Dendritic cell treated with granulocyte-macrophage colony-stimulating factor and Interleukin-4, amounts not matched to agents 40 ng/mL and 50 ng/mL, for 4 days (primary cell): ENCODE data around the gene RFESD.
A peak's percentile ranks its signal among the peaks of the same experiment; 100 is the strongest.
"Not testable (repeated sequence)": the region's sequence is repeated elsewhere in the genome, so short reads cannot be mapped to it uniquely, and the experiment has no call there.

ENCODE experiments used
- H3K27ac Mint-ChIP-seq: one replicate; pipeline ENCODE4 v1.8.0; 2022; ENCODE audit warnings: mild to moderate bottlenecking, mixed read lengths
- H3K27me3 Mint-ChIP-seq: one replicate; pipeline ENCODE4 v1.8.0; 2022; ENCODE audit warnings: mild to moderate bottlenecking, mixed read lengths
- H3K36me3 Mint-ChIP-seq: one replicate; pipeline ENCODE4 v1.8.0; 2022; ENCODE audit warnings: low read depth, mixed read lengths
- H3K4me1 Mint-ChIP-seq: one replicate; pipeline ENCODE4 v1.8.0; 2022; ENCODE audit warnings: low read depth, mixed read lengths
- H3K4me3 Mint-ChIP-seq: one replicate; pipeline ENCODE4 v1.8.0; 2022; ENCODE audit warnings: mild to moderate bottlenecking, moderate library complexity, mixed read lengths
- H3K9me3 Mint-ChIP-seq: one replicate; pipeline ENCODE4 v1.8.0; 2022; ENCODE audit warnings: mixed read lengths
- intact Hi-C: fragments of 100-400 bp; cut with micrococcal nuclease; formaldehyde crosslinking; loops from one replicate; pipeline ENCODE4 v1.15.0; 2022

The RFESD gene

DNA sequence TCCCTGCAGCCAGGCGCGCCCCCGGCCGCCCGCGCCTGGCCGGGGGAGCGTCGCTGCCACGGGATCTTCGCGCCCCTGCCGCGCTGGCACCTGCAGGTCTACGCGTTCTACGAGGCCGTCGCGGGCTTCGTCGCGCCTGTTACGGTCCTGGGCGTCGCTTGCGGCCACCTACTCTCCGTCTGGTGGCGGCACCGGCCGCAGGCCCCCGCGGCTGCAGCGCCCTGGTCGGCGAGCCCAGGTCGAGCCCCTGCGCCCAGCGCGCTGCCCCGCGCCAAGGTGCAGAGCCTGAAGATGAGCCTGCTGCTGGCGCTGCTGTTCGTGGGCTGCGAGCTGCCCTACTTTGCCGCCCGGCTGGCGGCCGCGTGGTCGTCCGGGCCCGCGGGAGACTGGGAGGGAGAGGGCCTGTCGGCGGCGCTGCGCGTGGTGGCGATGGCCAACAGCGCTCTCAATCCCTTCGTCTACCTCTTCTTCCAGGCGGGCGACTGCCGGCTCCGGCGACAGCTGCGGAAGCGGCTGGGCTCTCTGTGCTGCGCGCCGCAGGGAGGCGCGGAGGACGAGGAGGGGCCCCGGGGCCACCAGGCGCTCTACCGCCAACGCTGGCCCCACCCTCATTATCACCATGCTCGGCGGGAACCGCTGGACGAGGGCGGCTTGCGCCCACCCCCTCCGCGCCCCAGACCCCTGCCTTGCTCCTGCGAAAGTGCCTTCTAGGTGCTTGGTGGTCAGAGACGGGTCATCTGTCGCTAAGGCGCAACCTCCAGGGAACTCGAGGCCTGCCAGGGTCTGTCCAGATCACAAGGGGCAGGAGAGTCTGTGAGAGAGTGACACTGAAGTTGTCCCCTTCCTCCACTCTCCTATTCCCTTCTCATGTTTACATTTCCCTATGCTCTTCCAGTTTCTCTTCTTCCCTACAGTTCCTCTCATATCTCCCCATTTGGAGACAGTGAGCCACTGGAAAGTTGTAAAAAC is 25.4 kb upstream of the RFESD start:
- intact Hi-C loops, result loop anchor here (5.0 kb wide), 1 partner anchor 64 kb away; the partner anchor contains the start of gene ARSK
- Mint-ChIP-seq H3K9me3 (no peaks in the 10 kb centered on the region), H3K27ac (peak overlapping the region; percentile 71), H3K36me3 (no peaks in the 10 kb centered on the region), H3K4me1 (peaks cover 38% of the 10 kb centered on the region), H3K27me3 (peaks cover 41% of the 10 kb centered on the region), H3K4me3 (peak overlapping the region; percentile 72)

DNA sequence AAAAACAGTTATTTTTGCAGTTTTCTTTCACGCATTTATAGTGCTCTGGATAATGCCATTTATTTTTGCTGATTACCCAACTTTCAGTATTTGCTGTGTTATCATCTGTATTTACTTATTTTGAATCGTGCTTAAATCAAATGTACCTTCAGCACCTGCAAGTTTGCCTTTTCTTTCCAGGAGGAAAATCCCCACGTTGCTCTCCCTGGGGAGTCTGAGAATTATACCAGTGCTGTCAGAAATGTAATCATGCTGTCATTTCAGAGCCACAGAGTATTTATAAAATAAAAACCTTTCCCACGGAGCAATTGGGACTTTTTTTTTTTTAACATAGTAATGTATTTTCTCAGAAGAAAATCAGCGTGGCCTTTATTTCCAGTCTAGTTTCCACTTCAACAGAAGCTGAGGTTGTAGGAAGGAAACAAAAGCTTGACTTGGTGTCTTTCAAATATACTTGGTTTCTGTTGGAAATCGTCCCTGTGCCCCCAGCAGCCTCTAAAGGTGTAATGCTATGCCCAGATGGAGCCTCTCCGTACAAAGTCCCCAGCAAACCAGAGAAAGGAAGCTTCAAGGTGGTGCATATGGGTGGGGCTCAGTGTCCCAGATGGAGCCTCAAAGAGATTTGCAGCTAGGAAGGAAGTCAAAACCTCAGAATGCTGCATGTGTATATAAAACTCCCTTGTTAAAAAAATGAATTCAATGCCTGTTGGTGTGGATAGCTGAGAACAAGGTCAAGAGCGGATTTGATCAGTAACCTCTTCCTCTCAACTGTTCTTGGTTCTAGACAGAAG is 24.5 kb upstream of the RFESD start:
- H3K27me3 Mint-ChIP-seq, result peaks cover 41% of the 10 kb centered on the region
- no peaks in the 10 kb centered on the region for H3K36me3 Mint-ChIP-seq
- H3K4me3 Mint-ChIP-seq, result peak overlapping the region; percentile 72
- no peaks in the 10 kb centered on the region for H3K9me3 Mint-ChIP-seq
- intact Hi-C loops, result loop anchor here (5.0 kb wide), 1 partner anchor 65 kb away; the partner anchor contains the start of gene ARSK
- H3K27ac Mint-ChIP-seq, result peak overlapping the region; percentile 71
- peaks cover 38% of the 10 kb centered on the region for H3K4me1 Mint-ChIP-seq

DNA sequence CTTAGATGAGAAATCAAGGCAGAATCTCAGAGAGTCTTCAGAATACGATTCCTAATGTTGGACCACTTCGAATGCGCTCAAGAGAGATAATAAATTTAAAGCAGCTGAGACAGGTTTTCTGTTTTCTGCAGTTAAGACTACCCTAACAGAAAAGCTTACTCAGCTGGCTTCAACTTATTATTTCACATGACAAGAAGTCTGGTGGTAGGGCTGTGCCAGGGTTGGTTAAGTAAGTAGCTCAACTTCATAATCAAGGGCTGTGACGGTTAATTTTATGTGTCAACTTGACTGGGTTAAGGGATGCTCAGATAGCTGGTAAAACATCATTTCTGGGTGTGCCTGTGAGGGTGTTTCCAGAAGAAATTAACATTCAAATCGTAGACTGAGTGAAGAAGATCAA is 22.9 kb upstream of the RFESD start:
- no peaks in the 10 kb centered on the region for H3K36me3 Mint-ChIP-seq
- no peaks in the 10 kb centered on the region for H3K9me3 Mint-ChIP-seq
- H3K27me3 Mint-ChIP-seq, result peaks cover 31% of the 10 kb centered on the region
- H3K27ac Mint-ChIP-seq, result no peak overlapping the region
- H3K4me3 Mint-ChIP-seq, result no peak overlapping the region
- peaks cover 44% of the 10 kb centered on the region for H3K4me1 Mint-ChIP-seq
- intact Hi-C loops, result loop anchor here (5.0 kb wide), 1 partner anchor 66 kb away; the partner anchor contains the start of gene ARSK

DNA sequence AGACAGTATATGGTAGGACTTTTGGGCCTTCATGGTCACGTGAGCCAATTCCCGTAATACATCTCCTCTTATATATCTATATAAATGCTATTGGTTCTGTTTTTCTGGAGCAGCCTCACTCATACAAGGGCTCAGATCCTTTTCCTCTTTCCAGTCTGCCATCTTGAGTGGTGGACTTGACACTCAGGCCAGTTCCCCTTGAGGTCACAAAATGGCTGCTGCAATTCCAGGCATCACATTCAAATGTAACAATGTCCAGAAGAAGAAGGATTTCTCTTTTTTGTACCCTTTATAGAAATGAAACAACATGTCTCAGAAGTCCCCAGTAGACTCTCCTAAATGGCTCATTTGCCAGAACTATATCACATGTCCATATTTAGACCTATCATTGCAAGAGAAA is 22.2 kb upstream of the RFESD start:
- H3K36me3 Mint-ChIP-seq, result no peaks in the 10 kb centered on the region
- H3K27ac Mint-ChIP-seq, result no peak overlapping the region

DNA sequence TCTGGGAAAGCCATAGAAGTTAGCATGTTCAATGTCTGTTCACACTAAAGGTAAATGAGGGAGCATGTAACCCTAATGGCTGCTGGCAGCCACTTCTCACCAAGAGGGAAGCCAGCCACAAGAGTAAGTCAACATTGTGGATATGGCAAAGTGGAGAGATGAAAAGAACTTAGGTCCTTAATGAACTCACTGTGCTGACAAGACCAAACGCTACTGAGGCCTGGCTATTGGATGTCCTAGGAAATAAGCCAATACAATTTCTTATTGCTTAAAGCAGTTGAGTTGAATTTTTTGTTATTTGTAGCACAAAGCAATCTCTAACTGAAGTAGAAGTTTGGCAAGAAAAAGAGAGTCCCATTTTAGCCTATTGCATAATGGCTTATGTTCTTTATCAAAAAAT is 19.9 kb upstream of the RFESD start:
- Mint-ChIP-seq H3K36me3 (no peaks in the 10 kb centered on the region), H3K4me3 (no peak overlapping the region), H3K27me3 (peaks cover 6% of the 10 kb centered on the region), H3K4me1 (peaks cover 37% of the 10 kb centered on the region), H3K27ac (no peak overlapping the region), H3K9me3 (no peaks in the 10 kb centered on the region)
- intact Hi-C loops, result no loop called here

More for the DNA sequence above, 22.2 kb upstream of the RFESD start:
- H3K4me1 Mint-ChIP-seq, result peaks cover 48% of the 10 kb centered on the region
- H3K4me3 Mint-ChIP-seq, result no peak overlapping the region
- H3K9me3 Mint-ChIP-seq, result no peaks in the 10 kb centered on the region
- intact Hi-C loops, result loop anchor here (5.0 kb wide), 1 partner anchor 67 kb away; the partner anchor contains the start of gene ARSK
- peaks cover 25% of the 10 kb centered on the region for H3K27me3 Mint-ChIP-seq

DNA sequence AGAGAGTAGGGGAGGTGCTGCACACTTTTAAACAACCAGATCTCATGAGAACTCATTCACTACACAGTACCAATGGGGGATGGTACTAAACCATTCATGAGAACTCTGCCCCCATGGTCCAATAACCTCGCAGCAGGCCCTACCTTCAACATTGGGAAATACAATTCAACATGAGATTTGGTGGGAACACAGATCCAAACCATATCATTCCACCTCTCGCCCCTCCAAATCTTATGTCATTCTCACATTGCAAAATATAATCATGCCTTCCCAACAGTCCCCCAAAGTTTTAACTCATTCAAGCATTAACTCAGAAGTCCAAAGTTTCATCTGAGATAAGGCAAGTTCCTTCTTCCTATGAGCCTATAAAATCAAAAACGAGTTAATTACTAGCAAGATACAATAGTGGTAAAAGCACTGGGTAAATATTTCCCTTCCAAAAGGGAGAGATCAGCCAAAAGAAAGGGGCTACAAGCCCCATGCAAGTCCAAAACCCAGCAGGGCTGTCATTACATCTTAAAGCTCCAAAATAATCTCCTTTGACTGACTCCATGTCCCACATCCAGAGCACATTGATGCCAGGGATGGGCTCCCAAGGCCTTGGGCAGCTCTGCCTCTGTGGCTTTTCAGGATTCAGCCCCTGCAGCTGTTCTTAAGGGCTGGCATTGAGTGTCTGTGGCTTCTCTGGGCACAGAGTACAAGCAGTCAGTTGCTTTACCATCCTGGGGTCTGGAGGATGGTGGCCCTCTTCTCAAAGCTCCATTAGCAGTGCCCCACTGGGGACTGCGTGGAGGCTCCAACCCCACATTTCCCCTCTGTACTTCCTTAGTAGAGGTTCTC is 18.4 kb upstream of the RFESD start:
- no peak overlapping the region for H3K27ac Mint-ChIP-seq
- H3K4me1 Mint-ChIP-seq, result peaks cover 30% of the 10 kb centered on the region
- H3K36me3 Mint-ChIP-seq, result no peaks in the 10 kb centered on the region
- H3K27me3 Mint-ChIP-seq, result peaks cover 3% of the 10 kb centered on the region
- H3K4me3 Mint-ChIP-seq, result no peak overlapping the region
- H3K9me3 Mint-ChIP-seq, result peaks cover 9% of the 10 kb centered on the region
- intact Hi-C loops, result no loop called here

DNA sequence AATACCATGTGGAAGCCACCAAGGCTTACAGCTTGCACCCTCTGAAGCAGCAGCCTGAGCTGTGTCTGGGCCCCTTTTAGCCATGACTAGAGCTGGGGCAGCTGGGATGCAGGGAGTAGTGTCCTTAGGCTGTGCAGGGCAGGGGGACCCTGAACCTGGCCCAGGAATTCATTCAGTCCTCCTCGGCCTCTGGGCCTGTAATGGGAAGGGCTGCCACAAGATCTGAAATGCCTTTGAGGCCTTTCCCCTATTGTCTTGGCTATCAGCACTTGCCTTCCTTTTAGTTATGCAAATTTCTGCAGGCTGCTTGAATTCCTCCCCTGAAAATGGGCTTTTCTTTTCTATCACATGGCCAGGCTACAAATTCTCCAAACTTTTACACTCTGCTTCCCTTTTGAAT is 17.6 kb upstream of the RFESD start:
- no peak overlapping the region for H3K4me3 Mint-ChIP-seq
- H3K36me3 Mint-ChIP-seq, result no peaks in the 10 kb centered on the region
- H3K4me1 Mint-ChIP-seq, result peaks cover 27% of the 10 kb centered on the region
- intact Hi-C loops, result no loop called here
- H3K27me3 Mint-ChIP-seq, result no peaks in the 10 kb centered on the region
- H3K27ac Mint-ChIP-seq, result no peak overlapping the region
- H3K9me3 Mint-ChIP-seq, result peaks cover 9% of the 10 kb centered on the region

DNA sequence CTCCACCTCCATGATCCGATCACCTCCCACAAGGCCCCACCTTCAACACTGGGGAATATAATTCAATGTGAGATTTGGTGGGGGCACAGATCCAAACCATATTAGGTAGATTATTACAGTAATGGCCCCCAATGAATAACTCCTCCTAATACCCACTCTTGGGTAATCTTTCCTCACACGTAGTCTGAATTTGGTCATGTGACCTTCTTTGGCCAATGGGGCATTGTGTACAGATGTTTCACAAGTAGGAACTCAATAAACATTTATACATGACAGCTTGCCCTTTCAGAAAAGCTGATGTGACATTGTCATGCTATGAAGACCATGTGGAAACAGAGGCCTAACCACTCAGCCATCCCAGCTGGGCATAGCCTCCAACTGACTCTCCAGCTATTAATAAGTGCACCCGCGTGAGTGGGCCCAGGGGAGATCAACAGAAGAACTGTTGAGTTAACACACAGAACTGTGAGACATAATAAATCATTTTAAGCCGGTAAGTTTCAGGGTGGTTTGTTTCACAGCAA is 16.1 kb upstream of the RFESD start:
- Mint-ChIP-seq H3K27ac (no peak overlapping the region), H3K36me3 (no peaks in the 10 kb centered on the region), H3K27me3 (no peaks in the 10 kb centered on the region), H3K4me3 (no peak overlapping the region), H3K4me1 (peaks cover 27% of the 10 kb centered on the region), H3K9me3 (peaks cover 9% of the 10 kb centered on the region)
- intact Hi-C loops, result no loop called here

DNA sequence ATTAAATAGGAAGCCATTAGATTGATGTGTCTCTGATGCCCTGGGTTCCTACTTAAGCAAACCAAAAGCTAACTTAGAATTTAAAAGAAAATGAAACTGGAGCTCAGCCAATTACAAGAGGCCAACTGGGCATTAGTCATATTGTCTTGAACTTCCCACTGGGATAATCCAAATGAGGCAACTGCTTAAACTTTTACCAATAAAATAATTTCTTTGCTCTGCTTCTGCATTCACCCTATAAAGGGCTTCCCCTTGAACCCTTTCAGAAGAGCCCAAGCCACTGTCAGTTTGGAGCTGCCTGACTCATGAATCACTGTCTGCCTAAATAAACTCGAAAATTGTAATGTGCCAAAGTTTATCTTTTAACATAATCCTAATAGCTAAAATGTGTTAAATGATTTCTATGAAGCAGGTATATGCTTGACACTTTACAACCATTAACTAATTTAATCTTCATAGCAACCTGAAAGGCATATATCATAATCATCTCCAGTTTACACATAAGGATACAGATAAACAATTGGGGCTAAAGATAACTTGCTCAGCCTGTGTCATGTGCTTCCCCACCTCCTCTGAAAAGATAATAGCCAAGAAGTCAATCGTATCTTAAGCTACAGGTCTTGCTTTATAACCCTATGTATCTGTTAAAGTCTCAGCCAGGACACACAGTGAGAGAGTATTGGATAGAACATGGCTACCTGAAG is 15.2 kb upstream of the RFESD start:
- Mint-ChIP-seq H3K36me3 (no peaks in the 10 kb centered on the region), H3K4me1 (peaks cover 27% of the 10 kb centered on the region), H3K27me3 (no peaks in the 10 kb centered on the region), H3K4me3 (no peak overlapping the region), H3K27ac (no peak overlapping the region), H3K9me3 (peaks cover 9% of the 10 kb centered on the region)
- intact Hi-C loops, result no loop called here

DNA sequence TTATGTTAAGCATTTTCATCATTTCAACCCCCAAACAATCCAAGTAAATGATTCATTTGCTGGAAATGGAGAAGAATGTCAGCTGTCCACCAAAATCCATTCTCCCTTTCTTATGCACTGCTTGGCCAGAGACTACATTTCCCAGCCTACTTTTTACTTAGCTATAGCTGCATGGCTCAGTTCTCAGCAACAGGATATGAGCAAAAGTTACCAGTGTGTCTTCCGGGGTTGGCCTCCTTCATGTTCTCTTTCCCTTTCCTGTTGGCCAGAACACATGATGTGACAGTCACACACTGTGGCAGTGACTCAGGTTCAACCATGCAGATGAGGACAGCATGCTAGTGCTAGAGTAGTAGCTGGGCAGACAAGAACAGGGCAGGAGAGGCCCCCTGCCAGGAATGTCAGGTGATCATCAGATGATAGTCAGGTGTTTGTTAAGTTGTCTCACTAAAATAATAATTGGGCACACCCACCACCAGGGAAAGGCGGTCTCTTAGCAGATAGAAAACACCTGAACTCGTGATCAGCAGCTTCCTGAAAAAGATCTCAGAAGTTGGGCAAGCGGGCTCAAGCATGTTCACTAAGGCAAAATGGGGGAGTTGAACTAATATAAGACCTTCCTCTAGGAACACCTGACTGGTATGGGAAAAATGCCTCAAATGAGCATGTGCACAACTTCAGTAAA is 14.4 kb upstream of the RFESD start:
- intact Hi-C loops, result no loop called here

DNA sequence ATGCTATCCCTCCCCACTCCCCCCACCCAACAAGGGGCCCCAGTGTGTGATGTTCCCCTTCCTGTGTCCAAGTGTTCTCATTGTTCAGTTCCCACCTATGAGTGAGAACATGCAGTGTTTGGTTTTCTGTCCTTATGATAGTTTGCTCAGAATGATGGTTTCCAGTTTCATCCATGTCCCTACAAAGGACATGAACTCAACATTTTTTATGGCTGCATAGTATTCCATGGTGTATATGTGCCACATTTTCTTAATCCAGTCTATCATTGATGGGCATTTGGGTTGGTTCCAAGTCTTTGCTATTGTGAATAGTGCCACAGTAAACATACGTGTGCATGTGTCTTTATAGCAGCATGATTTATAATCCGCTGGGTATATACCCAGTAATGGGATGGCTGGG is 13.6 kb upstream of the RFESD start:
- intact Hi-C loops, H3K4me3 Mint-ChIP-seq, H3K27ac Mint-ChIP-seq, H3K36me3 Mint-ChIP-seq, H3K9me3 Mint-ChIP-seq, H3K27me3 Mint-ChIP-seq: not testable (repeated sequence)
- peaks cover 27% of the 10 kb centered on the region for H3K4me1 Mint-ChIP-seq

More for the DNA sequence above, 14.4 kb upstream of the RFESD start:
- no peaks in the 10 kb centered on the region for H3K27me3 Mint-ChIP-seq
- H3K4me3 Mint-ChIP-seq, result no peak overlapping the region
- no peak overlapping the region for H3K27ac Mint-ChIP-seq
- H3K4me1 Mint-ChIP-seq, result peaks cover 27% of the 10 kb centered on the region
- peaks cover 9% of the 10 kb centered on the region for H3K9me3 Mint-ChIP-seq
- no peaks in the 10 kb centered on the region for H3K36me3 Mint-ChIP-seq

DNA sequence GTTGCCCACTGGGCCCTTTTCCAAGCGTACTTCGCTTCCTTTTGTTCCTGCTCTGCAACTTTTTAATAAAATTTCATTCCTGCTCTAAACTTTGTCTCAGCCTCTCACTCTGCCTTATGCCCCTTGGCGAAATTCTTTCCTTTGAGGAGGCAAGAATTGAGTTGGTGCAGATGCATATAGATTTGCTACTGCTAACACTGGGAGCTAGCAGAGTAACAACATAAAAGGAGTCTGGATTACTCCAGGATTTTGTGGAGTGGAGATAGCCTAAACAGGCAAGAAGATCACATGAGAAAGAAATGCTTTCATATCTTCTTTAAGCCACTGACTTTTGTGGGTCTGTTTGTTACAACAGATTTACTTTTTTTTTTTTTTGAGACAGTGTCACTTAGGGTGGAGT is 12.9 kb upstream of the RFESD start:
- Mint-ChIP-seq H3K36me3 (no peaks in the 10 kb centered on the region), H3K4me3 (no peak overlapping the region), H3K4me1 (peaks cover 21% of the 10 kb centered on the region), H3K9me3 (peaks cover 9% of the 10 kb centered on the region), H3K27ac (no peak overlapping the region), H3K27me3 (no peaks in the 10 kb centered on the region)
- intact Hi-C loops, result no loop called here
